A549 (cell line): Measurements from ENCODE around the gene LIPA.

ENCODE experiments used
- CBX8 ChIP-seq: fragments of 200-600 bp; sonication (generic); IDR thresholded peaks from 2 replicates; pipeline ENCODE4 v1.6.1; 2016
- CTCF ChIP-seq: fragments of >200 bp; sonication (Bioruptor Twin); formaldehyde crosslinking; IDR thresholded peaks from 3 replicates; pipeline ENCODE4 v1.5.1; 2016
- JUNB ChIP-seq: fragments of >200 bp; sonication (Bioruptor Twin); formaldehyde crosslinking; IDR thresholded peaks from 2 replicates; pipeline ENCODE4 v1.6.1; 2016
- KDM1A ChIP-seq: fragments of 200-600 bp; sonication (generic); IDR thresholded peaks from 2 replicates; pipeline ENCODE4 v1.6.1; 2016; ENCODE audit warnings: low read depth, mild to moderate bottlenecking
- POLR2A ChIP-seq: IDR thresholded peaks from 2 replicates; pipeline ENCODE4 v1.6.1; 2012; ENCODE audit warnings: mild to moderate bottlenecking, low read length
- REST ChIP-seq: fragments of 200-600 bp; sonication (generic); IDR thresholded peaks from 2 replicates; pipeline ENCODE4 v1.6.1; 2016; ENCODE audit warnings: antibody characterized with exemption, mild to moderate bottlenecking, moderate library complexity
- SMC3 ChIP-seq: fragments of >200 bp; sonication (Bioruptor Twin); formaldehyde crosslinking; IDR thresholded peaks from 3 replicates; pipeline ENCODE4 v1.6.1; 2018; ENCODE audit warnings: inconsistent platforms
- USF2 ChIP-seq: fragments of 450-650 bp; IDR thresholded peaks from 2 replicates; pipeline ENCODE4 v1.6.1; 2014; ENCODE audit warnings: antibody characterized with exemption
- ZFP36 ChIP-seq: fragments of 450-650 bp; IDR thresholded peaks from 2 replicates; pipeline ENCODE4 v1.6.1; 2014; ENCODE audit warnings: borderline replicate concordance; ENCODE audit not compliant: partially characterized antibody
- TF ChIP-seq, protein P1 (sequence below): fragments of >200 bp; sonication (Bioruptor Twin); formaldehyde crosslinking; IDR thresholded peaks from 2 replicates; pipeline ENCODE4 v1.6.1; 2016

- TF ChIP-seq CTCF (no peak), USF2 (no peak), CBX8 (no peak), ZFP36 (no peak), KDM1A (no peak), JUNB (no peak), SMC3 (no peak), POLR2A (no peak), REST (no peak)
- TF ChIP-seq, protein P1, sequence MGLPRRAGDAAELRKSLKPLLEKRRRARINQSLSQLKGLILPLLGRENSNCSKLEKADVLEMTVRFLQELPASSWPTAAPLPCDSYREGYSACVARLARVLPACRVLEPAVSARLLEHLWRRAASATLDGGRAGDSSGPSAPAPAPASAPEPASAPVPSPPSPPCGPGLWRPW: no peak
Measured at GRCh38 chr10:89228146-89228545, 23.4 kb downstream of the LIPA start.
